Ovary (tissue), 9 donors: ENCODE measurements around the gene BRCC3. TPM values are rescaled to one million over a fixed set of nuclear protein-coding genes. Genes with fewer than 3 reads are reported as not detected.

ENCODE experiments used
- DNase-seq, 5 donors: peaks; one replicate each; pipeline ENCODE4 v3.0.0-alpha.2; 2019 to 2020
- H3K27ac ChIP-seq, 2 donors: fragments of 200-600 bp; one replicate each; pipeline versions ENCODE4 v1.5.1 to v1.8.0; 2019 to 2022
- H3K27me3 ChIP-seq: fragments of 200-600 bp; one replicate; pipeline ENCODE4 v1.8.0; 2022
- H3K36me3 ChIP-seq: fragments of 200-600 bp; sonication (generic); one replicate; pipeline ENCODE4 v1.5.1; 2019
- H3K4me1 ChIP-seq: one replicate; pipeline ENCODE4 v1.8.1; 2013; ENCODE audit warnings: mild to moderate bottlenecking, moderate library complexity; ENCODE audit not compliant: insufficient read depth
- H3K4me3 ChIP-seq: fragments of 200-600 bp; sonication (generic); one replicate; pipeline ENCODE4 v1.5.1; 2017
- H3K9me3 ChIP-seq, 2 donors: fragments of 200-600 bp in 1 of 2; sonication (generic) in 1 of 2; one replicate each; pipeline versions ENCODE4 v1.5.1 to v1.8.1; 2013 to 2019; ENCODE audit warnings: mild to moderate bottlenecking in 1 of 2, moderate library complexity in 1 of 2
- EP300 ChIP-seq: sonication (generic); formaldehyde crosslinking; IDR thresholded peaks from one replicate; pipeline ENCODE4 v1.6.1; 2017; ENCODE audit warnings: antibody characterized with exemption
- POLR2A ChIP-seq: fragments of 450-650 bp; IDR thresholded peaks from one replicate; pipeline ENCODE4 v1.6.1; 2017; ENCODE audit warnings: antibody characterized with exemption, mild to moderate bottlenecking, moderate library complexity
- WGBS, 3 donors: extraction: QIAGEN DNeasy Blood & Tissue Kit in 1 of 3; methylation state at CpG; one replicate each; pipeline versions ENCODE4 v1.1.5 to v1.1.7; 2013 to 2017; 5-methylcytosine and 5-hydroxymethylcytosine counted together
- intact Hi-C, 4 donors: fragments of 100-400 bp; cut with DNase I; formaldehyde crosslinking; loops; one replicate each; pipeline versions ENCODE4 v1.11.0 to v1.15.1; 2022 to 2023
- polyA plus RNA-seq, 2 donors: library from polyadenylated mRNA; stranded (reverse); fragments of 200-250 nt in 1 of 2; fragments of 350-450 nt in 1 of 2; fragmentation: Illumina TruSeq in 1 of 2; extraction: RNeasy Lipid Tissue Mini Kit (QIAGEN cat#74804) in 1 of 2; gene quantifications; one replicate each; pipeline ENCODE4 v1.2.3, GENCODE V29; 2013 to 2014
- total RNA-seq, 7 donors: library from RNA; depleted of rRNA in 2 of 7; stranded (reverse); fragments of >200 nt in 2 of 7; fragmentation: NEBNext Ultra II Directional in 3 of 7; extraction: Animal tissue kit (Norgen Biotek cat#: 25700) in 3 of 7; gene quantifications; one replicate each; pipeline versions ENCODE4 v1.1.0 to v1.2.4, GENCODE V29; 2016 to 2023
- TF ChIP-seq, protein P1 (sequence below), 3 donors: fragments of 450-650 bp in 2 of 3; fragments of 200-600 bp in 1 of 3; IDR thresholded peaks; one replicate each; pipeline versions ENCODE4 v1.5.1 to v1.8.0; 2016 to 2022; ENCODE audit warnings: antibody characterized with exemption in 3 of 3, mild to moderate bottlenecking in 1 of 3
- donor health status: DM: no; HTN: no; CAD: no; lungs with moderate emphysema.
- donor health status: DM: no; HTN: no; CAD: no.
- donor health status: Bipolar disorder and iron deficiency.
- donor health status: DM: yes; HTN: yes; CAD: no.
- donor health status: DM: no; HTN: no; CAD: no.
- donor health status: DM: yes; HTN: yes; CAD: no.

The BRCC3 gene
- total and polyA plus RNA-seq, 9 donors: 4.3 to 15.1 (median 13.3) TPM

DNA sequence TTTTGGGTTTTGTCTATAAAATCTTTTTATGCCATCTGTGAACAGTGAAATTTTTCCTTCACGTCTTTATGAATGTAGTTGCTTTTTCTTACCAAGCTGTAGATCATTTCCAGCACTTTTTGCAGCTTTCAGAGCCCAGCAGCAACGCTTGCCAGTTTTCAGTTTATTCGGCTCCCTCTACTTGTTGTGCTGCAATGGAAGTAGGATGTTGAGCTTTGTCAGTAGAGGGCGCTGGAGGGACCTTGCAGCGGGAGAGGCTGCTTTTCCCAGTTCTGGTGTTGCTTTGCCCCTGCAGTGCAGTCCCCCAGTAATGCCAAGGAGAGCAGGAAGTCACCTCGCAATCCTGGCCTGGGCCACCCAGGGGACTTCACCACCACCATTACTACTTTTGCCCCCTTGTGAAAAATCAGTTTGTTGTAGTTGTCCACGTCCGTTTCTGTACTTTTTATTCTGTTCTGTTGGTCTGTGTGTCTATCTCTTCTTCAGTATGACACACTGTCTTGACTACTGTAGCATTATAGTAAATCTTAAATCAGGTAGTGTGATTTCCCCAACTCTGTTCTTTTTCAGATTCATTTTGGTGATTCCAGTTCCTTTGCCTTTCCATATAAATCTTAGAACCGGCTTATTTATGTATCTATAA lies 22.2 kb upstream of the BRCC3 start:
- H3K9me3 ChIP-seq: no peaks in the 10 kb centered on the region
- no peaks in the 10 kb centered on the region for H3K27me3 ChIP-seq
- H3K4me1 ChIP-seq: no peaks in the 10 kb centered on the region
- 37 to 40% (median 37%) methylated on average over 9 of the region's 9 CpGs for WGBS, 3 donors
- H3K4me3 ChIP-seq: no peak overlapping the region
- TF ChIP-seq POLR2A (no peak), EP300 (no peak)
- TF ChIP-seq, protein P1, sequence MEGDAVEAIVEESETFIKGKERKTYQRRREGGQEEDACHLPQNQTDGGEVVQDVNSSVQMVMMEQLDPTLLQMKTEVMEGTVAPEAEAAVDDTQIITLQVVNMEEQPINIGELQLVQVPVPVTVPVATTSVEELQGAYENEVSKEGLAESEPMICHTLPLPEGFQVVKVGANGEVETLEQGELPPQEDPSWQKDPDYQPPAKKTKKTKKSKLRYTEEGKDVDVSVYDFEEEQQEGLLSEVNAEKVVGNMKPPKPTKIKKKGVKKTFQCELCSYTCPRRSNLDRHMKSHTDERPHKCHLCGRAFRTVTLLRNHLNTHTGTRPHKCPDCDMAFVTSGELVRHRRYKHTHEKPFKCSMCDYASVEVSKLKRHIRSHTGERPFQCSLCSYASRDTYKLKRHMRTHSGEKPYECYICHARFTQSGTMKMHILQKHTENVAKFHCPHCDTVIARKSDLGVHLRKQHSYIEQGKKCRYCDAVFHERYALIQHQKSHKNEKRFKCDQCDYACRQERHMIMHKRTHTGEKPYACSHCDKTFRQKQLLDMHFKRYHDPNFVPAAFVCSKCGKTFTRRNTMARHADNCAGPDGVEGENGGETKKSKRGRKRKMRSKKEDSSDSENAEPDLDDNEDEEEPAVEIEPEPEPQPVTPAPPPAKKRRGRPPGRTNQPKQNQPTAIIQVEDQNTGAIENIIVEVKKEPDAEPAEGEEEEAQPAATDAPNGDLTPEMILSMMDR (IDR thresholded peaks at IDR 0.05): no peak
- no peak overlapping the region for H3K27ac ChIP-seq
- no peaks in the 10 kb centered on the region for H3K36me3 ChIP-seq
- intact Hi-C loops: no loop called here
- DNase-seq: peak in 3 of 5 donors; percentile 32 to 48 (median 37)

DNA sequence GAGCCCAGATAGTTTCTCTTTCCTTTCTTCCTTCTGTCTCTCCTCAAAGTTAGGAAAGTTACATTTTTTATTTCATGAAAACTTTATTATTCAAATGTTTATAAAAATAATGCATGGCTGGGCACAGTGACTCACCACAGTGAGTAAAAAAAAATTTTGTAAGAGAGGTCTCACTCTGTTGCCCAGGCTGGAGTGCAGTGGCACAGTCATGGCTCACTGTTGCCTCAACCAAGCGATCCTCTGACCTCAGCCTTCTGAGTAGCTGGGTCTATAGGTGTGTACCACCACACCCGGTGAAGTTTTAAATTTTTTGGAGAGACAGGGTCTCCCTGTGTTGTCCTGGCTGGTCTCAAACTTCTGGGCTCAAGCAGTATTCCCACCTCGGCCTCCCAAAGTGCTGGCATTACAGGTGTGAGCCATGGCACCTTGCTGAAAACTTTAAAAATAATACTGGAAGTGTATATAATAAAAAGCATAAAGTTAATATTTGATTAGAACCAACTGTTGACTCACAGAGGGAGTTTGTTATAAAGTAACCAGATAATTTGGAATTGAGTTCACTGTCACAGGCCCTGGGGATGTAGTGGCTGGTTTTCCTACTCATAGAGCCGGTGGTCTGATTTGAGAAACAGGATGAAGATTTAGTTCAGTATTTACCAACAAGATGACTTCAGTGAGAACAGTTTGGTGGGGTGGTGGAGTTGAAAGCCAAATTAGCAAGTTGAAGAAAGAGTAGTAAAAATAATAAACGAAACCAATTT lies 18.4 kb upstream of the BRCC3 start:
- no peaks in the 10 kb centered on the region for H3K9me3 ChIP-seq
- TF ChIP-seq EP300 (no peak), POLR2A (no peak)
- TF ChIP-seq, protein P1 (IDR thresholded peaks at IDR 0.05): no peak
- H3K27me3 ChIP-seq: no peaks in the 10 kb centered on the region
- DNase-seq: no peak
- intact Hi-C loops: no loop called here
- H3K4me3 ChIP-seq: no peak overlapping the region
- no peak overlapping the region for H3K27ac ChIP-seq
- no peaks in the 10 kb centered on the region for H3K4me1 ChIP-seq
- no peaks in the 10 kb centered on the region for H3K36me3 ChIP-seq
- WGBS, 3 donors: 68 to 71% (median 70%) methylated on average over 5 of the region's 5 CpGs

DNA sequence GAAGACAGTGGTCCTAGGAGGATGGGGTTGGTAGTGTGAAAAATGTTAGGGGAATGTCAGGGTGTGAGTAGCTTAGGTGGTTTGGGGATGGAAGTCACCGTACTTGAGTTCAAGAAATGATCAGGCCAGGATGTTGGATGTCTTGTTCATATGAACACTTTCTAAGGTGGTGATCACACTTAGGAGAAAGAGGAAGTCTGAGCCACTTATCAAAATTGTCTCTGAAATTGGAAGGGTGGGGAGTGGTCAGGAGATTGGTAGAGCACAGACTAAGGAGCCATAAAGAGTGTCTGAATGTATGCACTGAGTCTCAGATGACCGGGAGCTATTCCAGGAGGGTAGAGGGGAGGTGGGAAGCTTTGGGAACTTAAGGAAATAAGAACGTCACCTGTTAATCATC lies 17.7 kb upstream of the BRCC3 start:
- Histone ChIP-seq H3K27me3 (no peaks in the 10 kb centered on the region), H3K36me3 (no peaks in the 10 kb centered on the region), H3K27ac (no peak overlapping the region), H3K9me3 (no peaks in the 10 kb centered on the region), H3K4me1 (no peaks in the 10 kb centered on the region), H3K4me3 (no peak overlapping the region)
- DNase-seq: no peak
- TF ChIP-seq POLR2A (no peak), EP300 (no peak)
- TF ChIP-seq, protein P1 (IDR thresholded peaks at IDR 0.05): no peak
- 66 to 76% (median 72%) methylated on average over 3 of the region's 3 CpGs for WGBS, 3 donors
- intact Hi-C loops: no loop called here

DNA sequence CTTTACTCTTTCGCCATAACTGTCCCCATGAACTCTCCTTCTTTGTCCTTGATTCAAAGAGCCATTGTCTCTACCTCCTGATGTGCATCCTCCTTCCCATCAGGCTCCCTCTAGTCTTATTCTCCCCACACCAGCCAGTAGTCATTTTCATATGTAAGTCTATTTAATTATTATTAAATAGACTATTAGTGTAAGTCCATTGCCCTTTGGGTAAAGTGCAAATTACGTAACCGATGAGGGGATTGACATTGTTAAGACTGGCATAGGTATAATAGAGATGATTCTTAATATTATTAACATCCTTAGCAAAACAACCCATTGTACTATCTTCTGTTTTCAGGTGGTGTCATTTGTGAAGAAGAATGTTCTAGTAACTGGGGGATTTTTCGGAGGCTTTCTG lies 17.1 kb upstream of the BRCC3 start:
- Histone ChIP-seq H3K27me3 (no peaks in the 10 kb centered on the region), H3K4me1 (no peaks in the 10 kb centered on the region), H3K36me3 (no peaks in the 10 kb centered on the region), H3K4me3 (no peak overlapping the region), H3K27ac (no peak overlapping the region), H3K9me3 (no peaks in the 10 kb centered on the region)
- 81 to 87% (median 83%) methylated on average over 4 of the region's 4 CpGs for WGBS, 3 donors
- TF ChIP-seq POLR2A: no peak
- TF ChIP-seq EP300: no peak
- TF ChIP-seq, protein P1 (IDR thresholded peaks at IDR 0.05): no peak
- no peak for DNase-seq
- intact Hi-C loops: no loop called here
